B cell (primary cell): ENCODE data around the gene CPE. TPM values are rescaled to one million over a fixed set of nuclear protein-coding genes. Genes with fewer than 3 reads are reported as not detected.

Experiments
- ATAC-seq: fragments of 200-7000 bp; cut with Tn5 transposase; one replicate; pipeline ENCODE4 v1.10.0; 2021; ENCODE audit warnings: low read depth, mild to moderate bottlenecking, moderate number of reproducible peaks, moderate library complexity
- CTCF ChIA-PET: fragments of 350-600 bp; sonication (Branson Sonifier 250); formaldehyde crosslinking; loops from one replicate; lab custom pipeline; 2021; ENCODE audit warnings: antibody characterized with exemption, inconsistent platforms; lab: Charles Lee
- POLR2A ChIA-PET: fragments of 350-600 bp; sonication (Branson Sonifier 250); formaldehyde crosslinking; loops from one replicate; lab custom pipeline; 2021; ENCODE audit warnings: antibody characterized with exemption; lab: Charles Lee
- DNase-seq: peaks from one replicate; pipeline ENCODE4 v3.0.0; 2013
- H2AFZ ChIP-seq: 2 replicates; pipeline ENCODE4 v1.6.1; 2012; ENCODE audit warnings: mild to moderate bottlenecking, low read depth, low read length; ENCODE audit not compliant: insufficient read depth, poor library complexity, severe bottlenecking
- H3K27ac ChIP-seq, 2 donors: 1 replicate in 1 of 2; 2 replicates in 1 of 2; pipeline ENCODE4 v1.5.1; 2012 to 2013; ENCODE audit warnings: low read length in 2 of 2, mild to moderate bottlenecking in 2 of 2, moderate library complexity in 1 of 2
- H3K27me3 ChIP-seq, 4 experiments: fragments of 200-600 bp in 1 of 4; sonication (generic) in 1 of 4; replicated peaks in 1 of 4; 1 replicate in 2 of 4; 2 replicates in 2 of 4; pipeline versions ENCODE4 v1.6.1 to v1.7.0; 2013 to 2016; ENCODE audit warnings: low read length in 3 of 4, mild to moderate bottlenecking in 2 of 4, mixed read lengths in 1 of 4, moderate library complexity in 1 of 4; ENCODE audit not compliant: insufficient read depth in 4 of 4, control insufficient read depth in 3 of 4; ENCODE audit errors: control extremely low read depth in 1 of 4
- H3K36me3 ChIP-seq, 2 experiments: replicated peaks in 1 of 2; 1 replicate in 1 of 2; 2 replicates in 1 of 2; pipeline versions ENCODE4 v1.6.1 to v1.7.1; 2013; ENCODE audit warnings: low read length in 1 of 2; ENCODE audit not compliant: insufficient read depth in 2 of 2, control insufficient read depth in 1 of 2; ENCODE audit errors: control extremely low read depth in 1 of 2, extremely low read depth in 1 of 2
- H3K4me1 ChIP-seq, 2 donors: fragments of 200-600 bp in 1 of 2; sonication (generic) in 1 of 2; 1 replicate in 1 of 2; 2 replicates in 1 of 2; pipeline versions ENCODE4 v1.5.1 to v1.6.1; 2013 to 2017; ENCODE audit warnings: low read length in 2 of 2; ENCODE audit not compliant: control insufficient read depth in 2 of 2, insufficient read depth in 2 of 2
- H3K4me2 ChIP-seq: replicated peaks from 2 replicates; pipeline ENCODE3; 2012; ENCODE audit warnings: mild to moderate bottlenecking, low read depth, low read length; ENCODE audit not compliant: poor library complexity, severe bottlenecking
- H3K4me3 ChIP-seq, 5 experiments: fragments of 200-600 bp in 1 of 5; sonication (generic) in 1 of 5; 1 replicate in 3 of 5; 2 replicates in 2 of 5; pipeline versions ENCODE4 v1.5.1 to v1.7.0; 2011 to 2016; ENCODE audit warnings: low read length in 4 of 5, mild to moderate bottlenecking in 4 of 5, low read depth in 2 of 5, control low read depth in 1 of 5, moderate library complexity in 1 of 5; ENCODE audit not compliant: insufficient read depth in 1 of 5; ENCODE audit errors: control extremely low read depth in 1 of 5, extremely low read depth in 1 of 5
- H3K79me2 ChIP-seq: fragments of 200-600 bp; sonication (generic); one replicate; pipeline ENCODE4 v1.6.0; 2016; ENCODE audit warnings: low read length; ENCODE audit not compliant: control insufficient read depth, insufficient read depth
- H3K9ac ChIP-seq: fragments of 200-600 bp; sonication (generic); 2 replicates; pipeline ENCODE4 v1.6.1; 2017; ENCODE audit warnings: mild to moderate bottlenecking, low read length, moderate library complexity
- H3K9me3 ChIP-seq, 3 donors: one replicate each; pipeline versions ENCODE4 v1.6.1 to v1.7.1; 2013; ENCODE audit warnings: low read length in 2 of 3; ENCODE audit not compliant: control insufficient read depth in 2 of 3, insufficient read depth in 1 of 3; ENCODE audit errors: control extremely low read depth in 1 of 3
- H4K20me1 ChIP-seq: 2 replicates; pipeline ENCODE4 v1.6.0; 2012; ENCODE audit warnings: mild to moderate bottlenecking, low read length; ENCODE audit not compliant: insufficient read depth, control insufficient read depth, poor library complexity, severe bottlenecking
- H3K27ac Mint-ChIP-seq: one replicate; pipeline ENCODE4 v1.8.0; 2021; ENCODE audit warnings: mixed read lengths
- H3K27me3 Mint-ChIP-seq: one replicate; pipeline ENCODE4 v1.8.0; 2021; ENCODE audit warnings: mixed read lengths
- H3K4me1 Mint-ChIP-seq: one replicate; pipeline ENCODE4 v1.8.0; 2021; ENCODE audit warnings: mixed read lengths
- H3K4me3 Mint-ChIP-seq: one replicate; pipeline ENCODE4 v1.8.0; 2021; ENCODE audit warnings: mixed read lengths
- H3K9me3 Mint-ChIP-seq: one replicate; pipeline ENCODE4 v1.8.0; 2022; ENCODE audit warnings: mixed read lengths; ENCODE audit not compliant: insufficient read depth
- EZH2 ChIP-seq: IDR thresholded peaks from 2 replicates; pipeline ENCODE4 v1.6.1; 2012; ENCODE audit warnings: borderline replicate concordance, low read depth, mild to moderate bottlenecking, moderate library complexity, low read length; ENCODE audit not compliant: insufficient read depth, poor library complexity, severe bottlenecking
- WGBS: methylation state at CpG from one replicate; pipeline ENCODE4 v1.1.5; 2013; ENCODE audit warnings: missing lambda C conversion rate; ENCODE audit not compliant: insufficient coverage; 5-methylcytosine and 5-hydroxymethylcytosine counted together
- intact Hi-C: fragments of 100-400 bp; cut with micrococcal nuclease; formaldehyde crosslinking; loops from one replicate; pipeline ENCODE4 v1.10.0; 2022
- polyA plus RNA-seq: library from polyadenylated mRNA; depleted of rRNA; stranded (reverse); fragments of >200 nt; gene quantifications from 2 replicates; pipeline ENCODE4 v1.2.3, GENCODE V29; 2012
- total RNA-seq, 2 donors: library from RNA; stranded (reverse); fragments of 120-200 nt in 1 of 2; gene quantifications; 1 replicate in 1 of 2; 2 replicates in 1 of 2; pipeline versions ENCODE4 v1.2.3 to v1.2.4, GENCODE V29; 2013 to 2022
- TF ChIP-seq, protein P1 (sequence below): fragments of 200-600 bp; IDR thresholded peaks from one replicate; pipeline ENCODE4 v1.8.0; 2022; ENCODE audit warnings: antibody characterized with exemption, mild to moderate bottlenecking

CPE gene
- total and polyA plus RNA-seq, 2 donors (not counting 1 experiment from before 2014, with no cell fraction given), result not detected

DNA sequence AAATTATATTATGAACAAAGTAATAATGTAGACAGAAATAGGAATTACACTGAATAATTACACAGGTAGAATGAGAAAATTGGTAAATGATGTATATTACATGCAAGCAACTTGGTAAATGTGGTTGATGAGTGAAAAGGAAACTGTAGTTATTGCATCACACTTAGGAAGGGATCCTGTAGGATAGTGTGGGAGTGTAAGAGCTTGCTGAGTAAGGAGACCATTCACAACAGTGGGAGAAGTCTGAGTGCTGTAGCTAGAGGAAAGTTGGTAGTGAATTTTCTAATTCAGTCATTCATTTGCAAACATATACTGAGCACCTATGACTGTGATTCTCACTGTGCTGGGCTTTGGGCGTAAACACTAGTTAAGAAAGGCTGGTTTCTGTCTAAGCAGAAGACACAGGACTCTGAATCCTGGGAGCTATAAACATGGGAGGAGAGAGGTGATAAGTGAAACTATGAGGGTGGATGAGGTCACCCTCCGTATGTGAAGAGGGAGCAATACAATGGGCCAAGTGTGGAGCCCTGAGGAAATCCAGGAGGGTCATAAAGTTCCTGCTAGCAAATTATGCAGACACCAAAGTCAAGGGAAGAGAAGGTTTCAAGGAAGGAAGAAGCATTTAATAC is 14.2 kb upstream of the CPE start:
- H3K9me3 ChIP-seq, result no peaks in the 10 kb centered on the region
- peaks cover 0 to 10% (median 4%) of the 10 kb centered on the region in 4 experiments for H3K27me3 ChIP-seq
- Mint-ChIP-seq H3K4me3 (no peak overlapping the region), H3K9me3 (no peaks in the 10 kb centered on the region), H3K4me1 (no peaks in the 10 kb centered on the region), H3K27ac (no peak overlapping the region), H3K27me3 (peaks cover 24% of the 10 kb centered on the region)
- DNase-seq (no peak), ATAC-seq (no peak)
- WGBS, result 100% methylated on average over 2 of the region's 2 CpGs
- CTCF ChIA-PET, result no interaction called here
- H4K20me1 ChIP-seq, result no peaks in the 10 kb centered on the region
- intact Hi-C loops, result no loop called here
- H3K4me2 ChIP-seq, result no peak overlapping the region
- H2AFZ ChIP-seq, result no peak overlapping the region
- no peak for TF ChIP-seq EZH2
- TF ChIP-seq, protein P1, sequence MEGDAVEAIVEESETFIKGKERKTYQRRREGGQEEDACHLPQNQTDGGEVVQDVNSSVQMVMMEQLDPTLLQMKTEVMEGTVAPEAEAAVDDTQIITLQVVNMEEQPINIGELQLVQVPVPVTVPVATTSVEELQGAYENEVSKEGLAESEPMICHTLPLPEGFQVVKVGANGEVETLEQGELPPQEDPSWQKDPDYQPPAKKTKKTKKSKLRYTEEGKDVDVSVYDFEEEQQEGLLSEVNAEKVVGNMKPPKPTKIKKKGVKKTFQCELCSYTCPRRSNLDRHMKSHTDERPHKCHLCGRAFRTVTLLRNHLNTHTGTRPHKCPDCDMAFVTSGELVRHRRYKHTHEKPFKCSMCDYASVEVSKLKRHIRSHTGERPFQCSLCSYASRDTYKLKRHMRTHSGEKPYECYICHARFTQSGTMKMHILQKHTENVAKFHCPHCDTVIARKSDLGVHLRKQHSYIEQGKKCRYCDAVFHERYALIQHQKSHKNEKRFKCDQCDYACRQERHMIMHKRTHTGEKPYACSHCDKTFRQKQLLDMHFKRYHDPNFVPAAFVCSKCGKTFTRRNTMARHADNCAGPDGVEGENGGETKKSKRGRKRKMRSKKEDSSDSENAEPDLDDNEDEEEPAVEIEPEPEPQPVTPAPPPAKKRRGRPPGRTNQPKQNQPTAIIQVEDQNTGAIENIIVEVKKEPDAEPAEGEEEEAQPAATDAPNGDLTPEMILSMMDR, result no peak
- no peak overlapping the region for H3K4me3 ChIP-seq
- no peaks in the 10 kb centered on the region for H3K36me3 ChIP-seq
- POLR2A ChIA-PET, result no interaction called here
- H3K79me2 ChIP-seq, result no peaks in the 10 kb centered on the region
- H3K4me1 ChIP-seq, result no peaks in the 10 kb centered on the region
- no peak overlapping the region for H3K9ac ChIP-seq
- no peak overlapping the region for H3K27ac ChIP-seq

DNA sequence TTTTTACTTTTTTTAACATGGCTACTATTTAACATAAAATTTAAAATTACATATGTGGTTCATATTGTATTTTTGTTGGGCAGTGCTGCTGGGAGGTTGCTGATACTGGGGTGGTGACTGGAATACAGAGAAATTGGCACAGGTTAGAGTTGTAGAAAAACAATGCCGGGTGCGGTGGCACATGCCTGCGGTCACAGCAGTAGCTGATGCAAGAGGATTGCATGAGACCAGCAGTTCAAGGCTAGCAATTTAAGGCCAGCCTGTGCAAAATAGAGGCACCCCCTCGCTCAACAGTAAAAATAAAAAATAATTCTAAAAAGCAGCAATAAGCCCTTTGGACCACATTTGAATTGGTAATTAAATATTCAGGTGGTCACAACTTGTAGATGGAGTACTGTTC is 11.8 kb upstream of the CPE start:
- Histone ChIP-seq H3K27me3 (peaks cover 0 to 3% (median 0%) of the 10 kb centered on the region in 4 experiments), H3K27ac (no peak overlapping the region), H3K9ac (no peak overlapping the region), H2AFZ (no peak overlapping the region), H3K36me3 (no peaks in the 10 kb centered on the region), H3K9me3 (no peaks in the 10 kb centered on the region), H4K20me1 (no peaks in the 10 kb centered on the region), H3K4me3 (no peak overlapping the region), H3K79me2 (no peaks in the 10 kb centered on the region), H3K4me2 (no peak overlapping the region), H3K4me1 (no peaks in the 10 kb centered on the region)
- DNase-seq (no peak), ATAC-seq (no peak)
- POLR2A ChIA-PET, result no interaction called here
- H3K9me3 Mint-ChIP-seq, result no peaks in the 10 kb centered on the region
- peaks cover 6% of the 10 kb centered on the region for H3K27me3 Mint-ChIP-seq
- no peaks in the 10 kb centered on the region for H3K4me1 Mint-ChIP-seq
- TF ChIP-seq, protein P1, result no peak
- no peak for TF ChIP-seq EZH2
- CTCF ChIA-PET, result no interaction called here
- no peak overlapping the region for H3K4me3 Mint-ChIP-seq
- WGBS, result 100% methylated on average over 3 of the region's 4 CpGs
- no peak overlapping the region for H3K27ac Mint-ChIP-seq
- intact Hi-C loops, result no loop called here
